ENCODE results near the gene COL5A1. TPM values are rescaled to one million over a fixed set of nuclear protein-coding genes. Genes with fewer than 3 reads are reported as not detected.

Gene COL5A1
- total RNA-seq, 1 donor, result 295 TPM

GRCh38 chr9:134756098-134756497 lies 114.5 kb downstream of the COL5A1 start:
- DNase-seq (ENCODE audit: low read depth), result no peak

GRCh38 chr9:134757216-134757975 lies 115.8 kb downstream of the COL5A1 start:
- H3K4me3 ChIP-seq (ENCODE audit: low read depth, low read length), result no peak overlapping the region
- DNase-seq (ENCODE audit: low read depth), result no peak
- TF ChIP-seq, protein P1, sequence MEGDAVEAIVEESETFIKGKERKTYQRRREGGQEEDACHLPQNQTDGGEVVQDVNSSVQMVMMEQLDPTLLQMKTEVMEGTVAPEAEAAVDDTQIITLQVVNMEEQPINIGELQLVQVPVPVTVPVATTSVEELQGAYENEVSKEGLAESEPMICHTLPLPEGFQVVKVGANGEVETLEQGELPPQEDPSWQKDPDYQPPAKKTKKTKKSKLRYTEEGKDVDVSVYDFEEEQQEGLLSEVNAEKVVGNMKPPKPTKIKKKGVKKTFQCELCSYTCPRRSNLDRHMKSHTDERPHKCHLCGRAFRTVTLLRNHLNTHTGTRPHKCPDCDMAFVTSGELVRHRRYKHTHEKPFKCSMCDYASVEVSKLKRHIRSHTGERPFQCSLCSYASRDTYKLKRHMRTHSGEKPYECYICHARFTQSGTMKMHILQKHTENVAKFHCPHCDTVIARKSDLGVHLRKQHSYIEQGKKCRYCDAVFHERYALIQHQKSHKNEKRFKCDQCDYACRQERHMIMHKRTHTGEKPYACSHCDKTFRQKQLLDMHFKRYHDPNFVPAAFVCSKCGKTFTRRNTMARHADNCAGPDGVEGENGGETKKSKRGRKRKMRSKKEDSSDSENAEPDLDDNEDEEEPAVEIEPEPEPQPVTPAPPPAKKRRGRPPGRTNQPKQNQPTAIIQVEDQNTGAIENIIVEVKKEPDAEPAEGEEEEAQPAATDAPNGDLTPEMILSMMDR (IDR thresholded peaks at IDR 0.05; ENCODE audit: insufficient read depth, low read depth, low read length), result no peak

More at GRCh38 chr9:134756098-134756497, 114.5 kb downstream of the COL5A1 start:
- TF ChIP-seq, protein P1 (IDR thresholded peaks at IDR 0.05; ENCODE audit: insufficient read depth, low read depth, low read length), result no peak
- no peak overlapping the region for H3K4me3 ChIP-seq (ENCODE audit: low read depth, low read length)

- peak; percentile 62 for DNase-seq (ENCODE audit: low read depth)
- TF ChIP-seq, protein P1 (IDR thresholded peaks at IDR 0.05; ENCODE audit: insufficient read depth, low read depth, low read length), result no peak
- H3K4me3 ChIP-seq (ENCODE audit: low read depth, low read length), result no peak overlapping the region
Measured at GRCh38 chr9:134758949-134759607, 117.5 kb downstream of the COL5A1 start.

DNA sequence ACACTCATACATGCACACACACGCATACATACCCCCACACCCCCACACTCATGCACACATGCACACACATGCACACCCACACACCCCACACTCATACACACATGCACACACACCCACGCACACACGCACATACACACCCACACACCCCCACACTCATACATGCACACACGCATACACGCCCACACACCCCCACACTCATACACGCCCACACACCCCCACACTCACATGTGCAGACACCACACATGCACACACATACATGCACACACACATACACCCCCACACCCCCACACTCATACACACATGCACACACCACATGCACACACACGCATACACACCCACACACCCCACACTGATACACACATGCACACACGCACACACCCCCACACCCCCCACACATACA lies 118.3 kb downstream of the COL5A1 start:
- DNase-seq (ENCODE audit: low read depth), result no peak
- TF ChIP-seq, protein P1 (IDR thresholded peaks at IDR 0.05; ENCODE audit: insufficient read depth, low read depth, low read length), result no peak
- H3K4me3 ChIP-seq (ENCODE audit: low read depth, low read length), result no peak overlapping the region

DNA sequence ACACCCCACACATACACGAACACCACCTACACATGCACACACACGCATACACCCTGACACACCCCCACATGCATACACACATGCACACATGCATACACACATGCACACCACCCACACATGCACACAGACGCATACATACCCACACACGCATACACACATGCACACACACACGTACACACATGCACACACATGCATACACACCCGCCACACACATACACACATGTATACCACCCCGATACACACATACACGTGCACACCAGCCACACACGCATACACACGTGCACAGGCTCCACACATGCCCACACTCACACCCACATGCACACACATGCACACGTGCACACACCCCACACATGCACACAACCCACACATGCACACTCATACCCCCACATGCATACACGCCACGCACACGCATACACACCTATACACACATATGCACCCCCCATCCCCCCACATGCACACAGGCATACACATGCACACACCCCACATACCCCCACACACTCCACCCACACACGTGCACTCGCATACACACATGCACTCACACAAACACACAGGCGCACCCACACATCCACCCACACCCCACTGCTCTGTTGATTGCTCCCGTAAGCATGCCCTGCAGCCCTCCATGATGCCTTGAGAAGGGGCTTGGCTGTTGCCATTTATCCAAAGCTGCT lies 119.3 kb downstream of the COL5A1 start:
- no peak overlapping the region for H3K4me3 ChIP-seq (ENCODE audit: low read depth, low read length)
- DNase-seq (ENCODE audit: low read depth), result no peak
- TF ChIP-seq, protein P1 (IDR thresholded peaks at IDR 0.05; ENCODE audit: insufficient read depth, low read depth, low read length), result no peak

GRCh38 chr9:134764473-134765269 lies 123.1 kb downstream of the COL5A1 start:
- TF ChIP-seq, protein P1 (IDR thresholded peaks at IDR 0.05; ENCODE audit: insufficient read depth, low read depth, low read length), result no peak
- no peak overlapping the region for H3K4me3 ChIP-seq (ENCODE audit: low read depth, low read length)
- no peak for DNase-seq (ENCODE audit: low read depth)

All from fibroblast of villous mesenchyme (primary cell).